Measurements from ENCODE around the gene ITGAX. TPM values are rescaled to one million over a fixed set of nuclear protein-coding genes. Genes with fewer than 3 reads are reported as not detected.

Gene ITGAX
- total and polyA plus RNA-seq, 8 donors = 1.1 to 6.7 (median 4.1) TPM; not detected in 1

DNA sequence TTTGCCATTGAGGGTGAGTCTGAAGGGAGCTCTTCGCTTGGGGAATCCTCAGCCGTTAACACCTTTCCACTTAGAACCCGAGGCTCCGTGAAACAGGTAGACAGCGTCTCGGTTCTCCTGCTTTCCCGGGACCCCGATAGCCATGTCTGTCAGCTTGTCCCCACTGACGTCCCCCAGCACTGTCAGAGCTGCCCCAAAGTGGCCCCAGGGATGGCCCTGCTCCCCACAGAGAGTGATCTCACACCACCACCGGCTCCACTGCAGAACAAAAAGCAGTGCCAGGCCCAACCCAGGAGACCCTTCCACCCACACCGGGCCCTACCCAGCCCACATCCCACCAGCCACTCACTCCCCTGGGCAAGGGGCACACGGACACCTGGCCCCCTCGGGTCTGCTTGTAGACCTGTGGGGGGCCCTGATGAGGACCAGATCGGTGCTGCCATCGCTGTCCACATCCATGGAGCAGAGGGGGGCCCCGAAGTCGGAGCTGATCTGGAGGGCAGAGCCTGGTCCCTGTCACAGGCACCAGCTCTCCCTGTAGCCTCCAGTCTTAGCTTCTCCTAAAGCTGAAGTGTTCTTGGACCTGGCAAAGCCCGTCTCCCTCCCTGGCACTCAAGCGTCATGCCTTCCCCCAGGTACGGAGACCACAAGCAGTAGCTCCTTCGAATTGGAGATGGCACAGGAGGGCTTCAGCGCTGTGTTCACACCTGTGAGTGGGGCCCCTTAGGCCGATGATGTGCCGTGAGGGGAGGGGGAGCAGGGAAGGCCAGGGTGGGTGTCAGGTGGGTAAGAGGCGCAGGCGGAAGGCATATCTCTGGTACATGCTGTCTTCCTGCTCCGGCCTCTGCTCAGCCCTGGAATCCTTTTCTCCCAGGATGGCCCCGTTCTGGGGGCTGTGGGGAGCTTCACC lies 6.5 kb downstream of the ITGAX start:
- intact Hi-C loops (cut with DNase I; ENCODE audit: low total_unique reads) = no loop called here
- Histone ChIP-seq H3K4me3 (no peak overlapping the region), H3K27ac (no peak overlapping the region), H3K27me3 (peaks cover 0 to 34% (median 0%) of the 10 kb centered on the region in 3 donors), H3K9me3 (no peaks in the 10 kb centered on the region), H3K36me3 (no peaks in the 10 kb centered on the region), H3K4me1 (no peaks in the 10 kb centered on the region)
- WGBS, 5 donors = 73 to 79% (median 78%) methylated on average over 25 to 28 of the region's 28 CpGs
- DNase-seq = no peak
- TF ChIP-seq EP300 (IDR thresholded peaks at IDR 0.05) (no peak), POLR2AphosphoS5 (IDR thresholded peaks at IDR 0.05) (no peak), POLR2A (IDR thresholded peaks at IDR 0.05) (no peak)
- TF ChIP-seq, protein P1, sequence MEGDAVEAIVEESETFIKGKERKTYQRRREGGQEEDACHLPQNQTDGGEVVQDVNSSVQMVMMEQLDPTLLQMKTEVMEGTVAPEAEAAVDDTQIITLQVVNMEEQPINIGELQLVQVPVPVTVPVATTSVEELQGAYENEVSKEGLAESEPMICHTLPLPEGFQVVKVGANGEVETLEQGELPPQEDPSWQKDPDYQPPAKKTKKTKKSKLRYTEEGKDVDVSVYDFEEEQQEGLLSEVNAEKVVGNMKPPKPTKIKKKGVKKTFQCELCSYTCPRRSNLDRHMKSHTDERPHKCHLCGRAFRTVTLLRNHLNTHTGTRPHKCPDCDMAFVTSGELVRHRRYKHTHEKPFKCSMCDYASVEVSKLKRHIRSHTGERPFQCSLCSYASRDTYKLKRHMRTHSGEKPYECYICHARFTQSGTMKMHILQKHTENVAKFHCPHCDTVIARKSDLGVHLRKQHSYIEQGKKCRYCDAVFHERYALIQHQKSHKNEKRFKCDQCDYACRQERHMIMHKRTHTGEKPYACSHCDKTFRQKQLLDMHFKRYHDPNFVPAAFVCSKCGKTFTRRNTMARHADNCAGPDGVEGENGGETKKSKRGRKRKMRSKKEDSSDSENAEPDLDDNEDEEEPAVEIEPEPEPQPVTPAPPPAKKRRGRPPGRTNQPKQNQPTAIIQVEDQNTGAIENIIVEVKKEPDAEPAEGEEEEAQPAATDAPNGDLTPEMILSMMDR (IDR thresholded peaks at IDR 0.05) = no peak

DNA sequence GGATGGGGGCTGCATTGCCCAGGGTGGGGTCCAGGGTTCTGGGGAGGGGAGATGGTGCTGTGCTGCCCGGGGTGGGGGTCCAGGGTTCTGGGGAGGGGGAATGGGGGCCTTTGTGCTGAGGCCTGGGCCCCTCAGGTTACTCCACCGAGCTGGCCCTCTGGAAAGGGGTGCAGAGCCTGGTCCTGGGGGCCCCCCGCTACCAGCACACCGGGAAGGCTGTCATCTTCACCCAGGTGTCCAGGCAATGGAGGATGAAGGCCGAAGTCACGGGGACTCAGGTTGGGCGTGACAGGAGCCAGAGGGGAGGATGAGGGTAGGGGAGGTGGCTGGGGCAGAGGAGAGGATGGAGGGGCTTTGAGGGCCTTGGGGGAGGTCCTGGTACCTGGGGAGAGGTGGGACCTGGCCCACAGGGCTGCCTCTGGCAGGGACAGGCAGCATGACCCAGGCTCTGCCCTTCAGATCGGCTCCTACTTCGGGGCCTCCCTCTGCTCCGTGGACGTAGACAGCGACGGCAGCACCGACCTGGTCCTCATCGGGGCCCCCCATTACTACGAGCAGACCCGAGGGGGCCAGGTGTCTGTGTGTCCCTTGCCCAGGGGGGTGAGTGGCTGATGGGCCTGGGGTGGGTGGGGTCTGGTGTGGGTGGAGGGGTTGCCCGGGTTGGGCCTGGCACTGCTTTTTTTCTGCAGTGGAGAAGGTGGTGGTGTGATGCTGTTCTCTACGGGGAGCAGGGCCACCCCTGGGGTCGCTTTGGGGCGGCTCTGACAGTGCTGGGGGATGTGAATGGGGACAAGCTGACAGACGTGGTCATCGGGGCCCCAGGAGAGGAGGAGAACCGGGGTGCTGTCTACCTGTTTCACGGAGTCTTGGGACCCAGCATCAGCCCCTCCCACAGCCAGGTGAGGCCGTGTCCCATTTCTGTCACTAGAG lies 7.8 kb downstream of the ITGAX start:
- Histone ChIP-seq H3K36me3 (no peaks in the 10 kb centered on the region), H3K4me3 (no peak overlapping the region), H3K9me3 (no peaks in the 10 kb centered on the region), H3K27me3 (peaks cover 0 to 27% (median 0%) of the 10 kb centered on the region in 3 donors), H3K27ac (no peak overlapping the region), H3K4me1 (no peaks in the 10 kb centered on the region)
- DNase-seq = no peak
- 79 to 86% (median 82%) methylated on average over 11 to 26 of the region's 26 CpGs for WGBS, 5 donors
- TF ChIP-seq POLR2A (IDR thresholded peaks at IDR 0.05) (no peak), POLR2AphosphoS5 (IDR thresholded peaks at IDR 0.05) (no peak)
- intact Hi-C loops (cut with DNase I; ENCODE audit: low total_unique reads) = no loop called here

DNA sequence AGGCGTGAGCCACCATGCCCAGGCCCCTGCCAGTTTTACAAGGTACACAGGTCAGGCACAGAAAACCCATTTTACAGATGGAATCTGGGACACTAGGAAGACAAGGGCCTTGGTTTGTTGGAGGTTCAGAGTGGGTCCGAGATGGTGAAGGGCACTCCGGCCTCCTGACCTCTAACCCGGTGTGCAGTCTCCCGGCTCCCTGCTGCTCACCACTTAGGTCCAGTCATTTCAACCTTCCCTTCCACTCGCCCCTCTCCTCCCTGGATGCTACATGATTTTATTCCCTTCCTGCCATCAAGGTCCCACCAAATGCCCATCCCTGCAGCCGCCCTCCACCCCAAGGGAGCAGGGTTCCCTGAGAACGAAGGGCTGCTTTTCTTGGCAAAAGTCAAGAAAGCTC lies 8.7 kb downstream of the ITGAX start:
- H3K9me3 ChIP-seq = no peaks in the 10 kb centered on the region
- H3K36me3 ChIP-seq = no peaks in the 10 kb centered on the region
- H3K4me1 ChIP-seq = no peaks in the 10 kb centered on the region
- WGBS, 5 donors = 90 to 94% (median 91%) methylated on average over 8 of the region's 8 CpGs
- no peak overlapping the region for H3K27ac ChIP-seq
- peaks cover 0 to 27% (median 0%) of the 10 kb centered on the region in 3 donors for H3K27me3 ChIP-seq
- intact Hi-C loops (cut with DNase I; ENCODE audit: low total_unique reads) = no loop called here
- no peak overlapping the region for H3K4me3 ChIP-seq
- TF ChIP-seq EP300 (IDR thresholded peaks at IDR 0.05) = no peak
- TF ChIP-seq, protein P1 (IDR thresholded peaks at IDR 0.05) = no peak
- no peak for TF ChIP-seq POLR2A (IDR thresholded peaks at IDR 0.05)
- no peak for TF ChIP-seq POLR2AphosphoS5 (IDR thresholded peaks at IDR 0.05)
- DNase-seq = no peak

DNA sequence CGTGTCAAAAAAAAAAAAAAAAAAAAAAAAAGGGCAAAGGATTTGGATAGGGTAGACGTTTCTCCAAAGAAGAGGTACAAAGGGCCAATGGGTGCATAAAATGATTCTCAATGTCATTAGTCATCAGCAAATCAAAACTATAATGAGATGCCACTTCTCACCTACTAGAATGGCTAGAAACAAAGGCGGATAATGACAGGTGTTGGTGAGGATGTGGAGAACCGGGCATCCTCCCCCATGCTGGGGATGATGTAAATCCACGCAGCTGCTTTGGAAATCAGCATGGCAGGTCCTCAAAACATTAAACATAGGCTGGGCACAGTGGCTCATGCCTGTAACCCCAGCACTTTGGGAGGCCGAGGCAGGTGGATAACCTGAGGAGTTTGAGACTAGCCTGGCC lies 9.4 kb downstream of the ITGAX start:
- Histone ChIP-seq H3K27me3 (peaks cover 0 to 27% (median 0%) of the 10 kb centered on the region in 3 donors), H3K9me3 (no peaks in the 10 kb centered on the region), H3K27ac (no peak overlapping the region), H3K4me1 (no peaks in the 10 kb centered on the region), H3K36me3 (no peaks in the 10 kb centered on the region), H3K4me3 (no peak overlapping the region)
- no peak for DNase-seq
- intact Hi-C loops (cut with DNase I; ENCODE audit: low total_unique reads) = no loop called here
- 75 to 84% (median 78%) methylated on average over 6 of the region's 6 CpGs for WGBS, 5 donors
- TF ChIP-seq, protein P1 (IDR thresholded peaks at IDR 0.05) = no peak
- TF ChIP-seq EP300 (IDR thresholded peaks at IDR 0.05) = no peak
- no peak for TF ChIP-seq POLR2A (IDR thresholded peaks at IDR 0.05)
- TF ChIP-seq POLR2AphosphoS5 (IDR thresholded peaks at IDR 0.05) = no peak

All from stomach (tissue), 9 donors.